GM19467 (cell line): Measurements from ENCODE around the gene TSC22D2.

ENCODE experiments used
- ATAC-seq: cut with Tn5 transposase; IDR thresholded peaks from one replicate; pipeline ENCODE4 v1.9.1; 2021; ENCODE audit warnings: mild to moderate bottlenecking, moderate library complexity; ENCODE audit not compliant: unreplicated experiment

The TSC22D2 gene

DNA sequence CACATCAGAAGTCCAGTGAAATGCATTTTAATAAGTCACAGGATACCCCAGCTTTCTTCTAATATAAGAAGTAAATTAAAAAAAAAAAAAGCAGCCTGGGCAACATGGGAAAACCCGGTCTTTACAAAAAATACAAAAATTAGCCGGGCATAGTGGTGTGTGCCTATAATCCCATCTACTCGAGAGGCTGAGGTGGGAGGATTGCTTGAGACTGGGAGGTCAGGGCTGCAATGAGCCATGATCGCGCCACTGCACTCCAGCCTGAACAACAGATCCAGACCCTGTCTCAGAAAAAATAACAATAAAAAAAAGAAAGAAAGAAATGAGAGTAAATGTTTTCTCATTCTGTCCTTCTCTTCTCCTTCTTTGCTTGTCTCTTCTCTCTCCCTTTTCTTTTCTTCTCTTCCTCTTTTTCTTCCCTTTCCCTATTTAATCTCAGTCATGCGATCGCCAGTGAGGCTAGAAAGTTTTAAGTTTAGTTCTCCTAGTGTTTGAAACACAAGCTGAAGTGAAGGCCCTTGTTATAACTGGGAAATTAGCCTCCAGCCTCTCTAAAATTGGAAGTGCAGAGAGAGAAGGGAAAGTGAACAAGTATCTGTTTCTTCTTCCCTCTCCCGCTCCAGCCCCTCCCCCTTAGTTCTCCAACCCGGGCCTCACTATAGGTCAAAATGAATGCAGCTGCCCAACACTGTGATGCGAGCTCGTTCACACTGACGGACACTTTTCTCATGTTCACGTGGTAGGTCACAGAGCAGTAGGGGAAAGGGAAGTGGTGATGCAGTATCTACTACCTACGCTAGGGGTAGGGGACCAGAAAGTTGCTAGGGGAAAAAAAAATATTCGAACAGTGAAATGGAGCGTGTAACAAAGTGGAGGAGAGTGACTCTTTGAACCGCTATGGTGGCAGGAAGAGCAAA lies 23.5 kb upstream of the TSC22D2 start:
- ATAC-seq, result peak; percentile 99

DNA sequence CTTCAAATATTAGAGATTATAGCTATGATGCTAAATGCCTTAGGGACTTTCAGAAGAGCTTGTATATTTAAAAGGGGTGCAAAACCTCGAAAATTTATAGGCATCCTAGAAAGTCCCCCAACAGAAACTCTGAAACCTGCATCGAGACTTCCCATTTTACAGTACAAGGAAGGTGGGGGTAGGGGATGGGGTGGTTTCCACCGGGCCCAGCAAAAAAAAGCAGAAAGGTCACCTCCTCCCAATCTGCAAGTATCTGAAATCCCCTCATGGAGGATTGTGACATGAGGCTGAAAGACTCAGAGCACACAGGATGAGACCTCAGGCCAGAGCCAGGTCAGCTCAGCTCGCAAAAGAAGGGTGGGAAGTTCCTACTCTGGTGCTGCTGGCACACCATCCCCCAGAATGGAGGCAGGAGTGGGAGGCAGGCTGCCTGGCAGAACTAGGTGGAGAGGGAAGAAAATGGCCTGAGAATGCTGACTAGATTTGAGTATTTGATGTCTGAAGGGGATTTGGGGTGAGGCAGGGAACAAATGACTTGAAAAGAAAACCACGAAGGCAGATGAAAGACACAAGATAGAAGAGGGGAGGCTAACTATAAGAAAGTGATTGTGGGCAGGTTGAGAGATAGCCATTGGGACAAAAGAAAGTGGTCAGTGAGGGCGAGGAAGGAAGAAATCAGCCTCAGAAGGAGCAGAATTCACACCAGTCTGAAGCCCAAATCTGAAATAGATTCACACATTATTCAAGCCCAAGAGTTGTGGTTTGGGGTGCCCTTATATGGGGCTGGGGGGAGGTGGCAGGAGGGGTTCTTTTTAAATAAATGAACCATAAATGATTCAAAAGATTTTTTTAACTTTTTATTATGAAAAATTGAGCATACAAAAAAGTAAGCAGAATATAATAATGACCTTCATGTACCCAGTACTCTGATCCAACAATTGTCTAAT lies 22.5 kb upstream of the TSC22D2 start:
- peak; percentile 28 for ATAC-seq

- ATAC-seq, result no peak
These were observed 19.3 kb upstream of the TSC22D2 start for GRCh38 chr3:150388498-150389418.

- ATAC-seq, result no peak
These were observed 18.0 kb upstream of the TSC22D2 start for GRCh38 chr3:150390087-150390486.

GRCh38 chr3:150391161-150391560 lies 16.9 kb upstream of the TSC22D2 start:
- no peak for ATAC-seq

DNA sequence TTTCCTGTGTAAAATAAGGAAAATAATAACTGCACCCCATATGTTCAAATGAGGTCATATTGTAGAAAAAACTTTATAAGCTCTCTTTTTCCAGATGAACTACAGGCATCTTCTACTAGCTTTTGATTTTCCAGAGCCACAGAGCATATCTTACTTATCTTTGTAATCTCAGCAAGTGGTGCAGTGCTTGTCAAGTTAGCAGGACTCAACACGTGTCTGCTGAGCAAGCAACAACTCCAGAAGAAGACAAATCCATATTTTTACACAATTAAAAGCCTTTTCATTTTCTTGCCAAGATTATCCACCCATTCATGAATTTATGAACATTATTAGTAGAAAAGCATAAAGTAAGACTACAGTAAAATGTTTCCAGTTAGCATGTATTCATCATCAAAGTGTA lies 14.4 kb upstream of the TSC22D2 start:
- no peak for ATAC-seq

- ATAC-seq, result no peak
These were observed 13.5 kb upstream of the TSC22D2 start for GRCh38 chr3:150394606-150395005.

- no peak for ATAC-seq
These were observed 11.6 kb upstream of the TSC22D2 start for GRCh38 chr3:150396491-150396890.

GRCh38 chr3:150396956-150397550 lies 11.0 kb upstream of the TSC22D2 start:
- no peak for ATAC-seq

- ATAC-seq, result no peak
These were observed 9.0 kb upstream of the TSC22D2 start for GRCh38 chr3:150399060-150399459.

DNA sequence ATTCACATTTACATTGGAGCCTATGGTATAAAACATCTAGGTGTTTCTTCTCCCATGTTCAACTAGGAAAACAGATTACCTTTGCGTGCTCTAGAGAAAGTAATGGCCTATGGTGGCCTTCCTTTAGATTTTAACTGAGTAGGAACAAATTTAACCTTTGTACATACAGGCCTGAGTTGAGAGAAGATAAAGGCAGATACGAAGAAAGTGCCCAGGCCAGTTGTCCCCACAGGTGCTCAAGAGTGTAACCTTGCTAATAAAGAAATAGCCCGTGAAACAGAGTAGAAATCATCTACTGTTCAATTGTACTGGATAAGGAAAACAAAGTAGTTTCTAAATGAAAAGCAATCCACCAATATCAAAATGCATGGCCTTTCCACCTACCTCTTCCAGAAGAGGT lies 6.8 kb upstream of the TSC22D2 start:
- ATAC-seq, result no peak

- ATAC-seq, result no peak
These were observed 5.9 kb upstream of the TSC22D2 start for GRCh38 chr3:150402217-150402616.

GRCh38 chr3:150404023-150404422 lies 4.1 kb upstream of the TSC22D2 start:
- ATAC-seq, result no peak

- ATAC-seq, result no peak
These were observed 869 bp upstream of the TSC22D2 start for GRCh38 chr3:150407051-150407807.

DNA sequence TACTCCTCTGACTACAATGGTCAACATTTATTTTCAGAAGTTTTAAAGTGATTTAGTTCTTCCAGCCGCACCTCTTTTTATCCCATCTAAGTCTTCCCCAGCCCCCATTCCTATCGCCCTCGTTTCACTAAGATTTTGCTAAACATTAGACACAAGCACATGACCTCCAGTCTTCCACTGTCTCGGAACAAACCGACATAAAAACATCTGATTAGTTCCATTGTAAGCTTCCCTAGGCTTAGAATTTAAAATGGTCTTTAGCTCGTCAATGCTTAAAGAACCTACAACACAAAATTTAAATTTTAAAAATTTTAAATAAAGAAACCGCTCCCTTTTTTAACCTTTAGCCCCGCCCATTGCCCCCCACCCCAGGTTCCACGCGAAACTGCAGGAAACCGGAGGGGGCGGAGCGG lies 284 bp upstream of the TSC22D2 start:
- peak; percentile 8 for ATAC-seq

GRCh38 chr3:150409125-150409511 lies 1.0 kb downstream of the TSC22D2 start:
- ATAC-seq, result peak; percentile 16

- peak; percentile 35 for ATAC-seq
These were observed 1.6 kb downstream of the TSC22D2 start for GRCh38 chr3:150409512-150410310.

GRCh38 chr3:150410311-150411105 lies 2.4 kb downstream of the TSC22D2 start:
- ATAC-seq, result peak; percentile 1
